Smooth muscle cell (in vitro differentiated cells): ENCODE results near the gene PRDX5. TPM values are rescaled to one million over a fixed set of nuclear protein-coding genes. Genes with fewer than 3 reads are reported as not detected.

Experiments
- DNase-seq: peaks from one replicate; lab custom pipeline; 2025; ENCODE audit not compliant: unreplicated experiment; lab: John Stamatoyannopoulos, UW
- H2AFZ ChIP-seq: fragments of 200-600 bp; sonication (generic); 2 replicates; pipeline ENCODE4 v1.6.0; 2016; ENCODE audit warnings: antibody characterized with exemption, low read depth, mild to moderate bottlenecking
- H3F3A ChIP-seq: fragments of 200-600 bp; sonication (generic); 2 replicates; pipeline ENCODE4 v1.6.0; 2017; ENCODE audit warnings: antibody characterized with exemption, low read depth
- H3K27ac ChIP-seq: fragments of 200-600 bp; sonication (generic); 2 replicates; pipeline ENCODE4 v1.5.1; 2016; ENCODE audit warnings: low read depth, mild to moderate bottlenecking
- H3K27me3 ChIP-seq: fragments of 200-600 bp; sonication (generic); 2 replicates; pipeline ENCODE4 v1.6.1; 2016; ENCODE audit warnings: low read depth, mild to moderate bottlenecking
- H3K36me3 ChIP-seq: fragments of 200-600 bp; sonication (generic); 2 replicates; pipeline ENCODE4 v1.5.1; 2016; ENCODE audit warnings: low read depth
- H3K4me1 ChIP-seq: fragments of 200-600 bp; sonication (generic); 2 replicates; pipeline ENCODE4 v1.5.1; 2016; ENCODE audit warnings: low read depth
- H3K4me2 ChIP-seq: fragments of 200-600 bp; sonication (generic); 2 replicates; pipeline ENCODE4 v1.6.0; 2016; ENCODE audit warnings: mild to moderate bottlenecking
- H3K4me3 ChIP-seq: fragments of 200-600 bp; sonication (generic); 2 replicates; pipeline ENCODE4 v1.5.1; 2016; ENCODE audit warnings: mild to moderate bottlenecking
- H3K79me2 ChIP-seq: fragments of 200-600 bp; sonication (generic); 2 replicates; pipeline ENCODE4 v1.6.0; 2016; ENCODE audit warnings: low read depth, mild to moderate bottlenecking
- H3K9ac ChIP-seq: fragments of 200-600 bp; sonication (generic); 2 replicates; pipeline ENCODE4 v1.6.0; 2016; ENCODE audit warnings: low read depth
- H3K9me3 ChIP-seq: fragments of 200-600 bp; sonication (generic); replicated peaks from 2 replicates; pipeline ENCODE4 v1.5.1; 2016; ENCODE audit warnings: low read depth
- H4K20me1 ChIP-seq: fragments of 200-600 bp; sonication (generic); 2 replicates; pipeline ENCODE4 v1.6.0; 2016; ENCODE audit warnings: low read depth
- CTCF ChIP-seq: fragments of 200-600 bp; sonication (generic); IDR thresholded peaks from 2 replicates; pipeline ENCODE4 v1.5.1; 2017; ENCODE audit warnings: borderline replicate concordance, mild to moderate bottlenecking, antibody characterized with exemption; ENCODE audit not compliant: insufficient read depth, poor library complexity, severe bottlenecking
- WGBS: methylation state at CpG from one replicate; pipeline ENCODE4 v1.1.7; 2016; ENCODE audit warnings: low lambda C conversion rate; 5-methylcytosine and 5-hydroxymethylcytosine counted together
- polyA plus RNA-seq: library from polyadenylated mRNA; unstranded; fragments of >200 nt; fragmentation: Nextera tagmentation; extraction: Ambion mirVana; gene quantifications from 2 replicates; pipeline ENCODE4 v1.2.1, GENCODE V29; 2016
- total RNA-seq: library from RNA; depleted of rRNA; stranded (reverse); fragments of >200 nt; gene quantifications from 2 replicates; pipeline ENCODE4 v1.2.3, GENCODE V29; 2014

PRDX5 gene
- total and polyA plus RNA-seq, 2 experiments from 2014 or later: 169 to 474 TPM

DNA sequence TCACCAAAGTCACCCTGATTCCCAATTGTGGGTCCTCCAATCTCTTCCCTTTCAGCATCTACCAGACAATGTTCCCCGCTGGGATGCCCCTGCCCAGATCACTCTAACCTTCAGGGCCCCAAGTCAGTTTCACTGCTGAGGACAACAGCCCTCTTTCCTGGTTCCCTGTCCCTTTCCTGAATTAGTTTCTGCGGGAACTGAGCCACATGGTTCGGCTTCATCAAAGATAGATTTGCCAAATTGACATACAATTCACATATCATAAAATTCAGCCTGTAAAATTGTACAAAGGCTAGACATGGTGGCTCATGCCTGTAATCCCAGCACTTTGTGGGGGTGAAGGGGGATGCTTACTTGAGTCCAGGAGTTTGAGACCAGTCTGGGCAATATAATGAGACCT lies 10.1 kb downstream of the PRDX5 start:
- Histone ChIP-seq H3F3A (no peaks in the 10 kb centered on the region), H3K4me2 (no peak overlapping the region), H3K9ac (no peak overlapping the region), H2AFZ (no peak overlapping the region), H4K20me1 (no peaks in the 10 kb centered on the region), H3K4me1 (no peaks in the 10 kb centered on the region), H3K4me3 (no peak overlapping the region), H3K27me3 (no peaks in the 10 kb centered on the region), H3K9me3 (no peaks in the 10 kb centered on the region), H3K79me2 (no peaks in the 10 kb centered on the region), H3K27ac (no peak overlapping the region), H3K36me3 (no peaks in the 10 kb centered on the region)
- DNase-seq: no peak
- no peak for TF ChIP-seq CTCF
- WGBS: 96% methylated on average over 3 of the region's 3 CpGs

DNA sequence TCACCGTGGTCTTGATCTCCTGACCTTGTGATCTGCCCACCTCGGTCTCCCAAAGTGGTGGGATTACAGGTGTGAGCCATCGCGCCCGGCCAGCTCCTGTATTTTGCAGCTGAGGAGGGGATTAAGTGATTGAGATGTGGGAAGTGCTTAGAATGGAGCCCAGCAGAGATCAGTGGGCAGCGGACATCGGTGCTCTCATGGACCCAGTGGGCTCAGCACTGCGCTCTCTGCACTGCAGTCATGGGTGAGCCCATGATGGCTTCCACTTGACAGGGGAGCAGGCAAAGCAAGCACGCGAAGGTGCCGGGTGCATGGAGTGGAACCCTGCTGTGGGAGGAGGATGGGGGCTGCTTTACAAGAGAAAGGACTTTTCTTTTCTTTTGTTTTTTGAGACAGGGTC lies 13.0 kb downstream of the PRDX5 start:
- H3K27ac ChIP-seq: no peak overlapping the region
- no peaks in the 10 kb centered on the region for H3K27me3 ChIP-seq
- no peaks in the 10 kb centered on the region for H4K20me1 ChIP-seq
- H3K79me2 ChIP-seq: no peaks in the 10 kb centered on the region
- H3K36me3 ChIP-seq: no peaks in the 10 kb centered on the region
- no peaks in the 10 kb centered on the region for H3K4me1 ChIP-seq
- no peaks in the 10 kb centered on the region for H3K9me3 ChIP-seq
- WGBS: 88% methylated on average over 11 of the region's 11 CpGs
- H3F3A ChIP-seq: no peaks in the 10 kb centered on the region
- no peak overlapping the region for H2AFZ ChIP-seq
- no peak overlapping the region for H3K4me3 ChIP-seq
- TF ChIP-seq CTCF: no peak
- no peak overlapping the region for H3K9ac ChIP-seq
- no peak overlapping the region for H3K4me2 ChIP-seq
- DNase-seq: no peak

DNA sequence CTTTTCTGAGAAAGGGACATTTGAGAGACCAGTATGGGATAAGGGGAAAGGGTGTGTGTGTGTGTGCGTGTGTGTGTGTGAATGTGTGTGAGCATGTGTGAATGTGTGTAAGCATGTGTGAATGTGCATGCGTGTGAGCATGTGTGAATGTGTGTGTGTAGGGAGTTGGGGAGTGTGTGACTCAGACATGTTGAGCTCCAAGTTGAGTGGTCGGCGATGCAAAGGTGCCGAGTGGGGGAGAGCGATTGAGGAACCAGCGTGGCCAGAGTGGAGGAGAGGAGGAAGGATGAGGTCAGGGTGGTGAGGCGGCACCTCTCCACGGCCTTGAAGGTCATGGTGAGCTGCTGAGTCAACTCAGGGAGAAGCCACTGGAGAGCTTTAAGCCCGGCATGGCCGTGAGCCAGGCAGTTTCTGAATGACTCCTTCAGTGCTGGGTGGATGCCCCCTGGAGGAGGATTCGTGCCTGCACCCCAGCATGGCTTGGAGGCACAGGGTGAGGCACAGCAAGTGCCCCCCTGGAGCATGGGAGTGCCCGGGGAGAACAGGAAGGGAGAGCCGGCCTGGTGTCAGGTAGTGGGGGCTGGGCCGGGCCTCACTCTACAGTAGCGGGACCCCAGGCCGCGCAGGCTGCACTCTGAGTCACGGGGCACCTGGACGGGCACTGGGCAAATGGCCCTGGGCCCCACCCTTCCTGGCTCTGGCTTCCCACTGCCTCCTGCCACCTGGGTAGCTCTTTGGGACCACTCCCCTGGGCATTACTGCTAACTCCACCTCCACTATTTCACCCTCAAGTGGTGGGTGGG lies 13.8 kb downstream of the PRDX5 start:
- Histone ChIP-seq H3K4me1 (no peaks in the 10 kb centered on the region), H3K79me2 (no peaks in the 10 kb centered on the region), H3K4me3 (no peak overlapping the region), H3K27me3 (no peaks in the 10 kb centered on the region), H3K36me3 (no peaks in the 10 kb centered on the region), H3K27ac (no peak overlapping the region), H3K4me2 (no peak overlapping the region), H3F3A (no peaks in the 10 kb centered on the region), H2AFZ (no peak overlapping the region), H4K20me1 (no peaks in the 10 kb centered on the region), H3K9ac (no peak overlapping the region), H3K9me3 (no peaks in the 10 kb centered on the region)
- peak; percentile 54 for TF ChIP-seq CTCF
- peak; percentile 20 for DNase-seq
- 64% methylated on average over 19 of the region's 20 CpGs for WGBS

DNA sequence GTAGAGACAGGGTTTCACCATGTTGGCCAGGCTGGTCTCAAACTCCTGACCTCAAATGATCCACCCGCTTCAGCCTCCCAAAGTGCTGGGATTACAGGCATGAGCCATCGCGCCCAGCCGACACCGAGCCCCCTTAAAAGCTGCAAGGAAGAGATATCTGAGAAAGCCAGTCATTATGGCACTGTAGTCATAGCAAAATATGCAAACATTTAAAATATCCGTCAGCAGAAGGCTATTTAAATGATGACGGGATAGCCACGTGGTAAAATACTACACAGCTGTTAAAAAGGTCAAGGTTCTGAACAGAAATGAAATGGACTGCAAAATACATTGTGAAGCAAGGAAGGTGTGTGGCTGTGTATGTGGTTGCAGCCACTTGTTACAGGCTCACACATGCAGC lies 15.6 kb downstream of the PRDX5 start:
- TF ChIP-seq CTCF: no peak
- no peak overlapping the region for H3K27ac ChIP-seq

More for the DNA sequence above, 15.6 kb downstream of the PRDX5 start:
- no peak for DNase-seq
- Histone ChIP-seq H3K27me3 (no peaks in the 10 kb centered on the region), H3K36me3 (no peaks in the 10 kb centered on the region), H4K20me1 (no peaks in the 10 kb centered on the region), H3K9ac (no peak overlapping the region), H3K9me3 (no peaks in the 10 kb centered on the region), H3K4me1 (no peaks in the 10 kb centered on the region), H3K4me3 (no peak overlapping the region), H3K4me2 (no peak overlapping the region), H3F3A (no peaks in the 10 kb centered on the region), H2AFZ (no peak overlapping the region), H3K79me2 (no peaks in the 10 kb centered on the region)
- 92% methylated on average over 8 of the region's 8 CpGs for WGBS
